ENCODE measurements around the gene PML.

GRCh38 chr15:73988445-73988969, 6.0 kb upstream of the PML start:
- no peak for TF ChIP-seq EZH2 (IDR thresholded peaks at IDR 0.05; ENCODE audit: low read length)
- TF ChIP-seq, protein P1, sequence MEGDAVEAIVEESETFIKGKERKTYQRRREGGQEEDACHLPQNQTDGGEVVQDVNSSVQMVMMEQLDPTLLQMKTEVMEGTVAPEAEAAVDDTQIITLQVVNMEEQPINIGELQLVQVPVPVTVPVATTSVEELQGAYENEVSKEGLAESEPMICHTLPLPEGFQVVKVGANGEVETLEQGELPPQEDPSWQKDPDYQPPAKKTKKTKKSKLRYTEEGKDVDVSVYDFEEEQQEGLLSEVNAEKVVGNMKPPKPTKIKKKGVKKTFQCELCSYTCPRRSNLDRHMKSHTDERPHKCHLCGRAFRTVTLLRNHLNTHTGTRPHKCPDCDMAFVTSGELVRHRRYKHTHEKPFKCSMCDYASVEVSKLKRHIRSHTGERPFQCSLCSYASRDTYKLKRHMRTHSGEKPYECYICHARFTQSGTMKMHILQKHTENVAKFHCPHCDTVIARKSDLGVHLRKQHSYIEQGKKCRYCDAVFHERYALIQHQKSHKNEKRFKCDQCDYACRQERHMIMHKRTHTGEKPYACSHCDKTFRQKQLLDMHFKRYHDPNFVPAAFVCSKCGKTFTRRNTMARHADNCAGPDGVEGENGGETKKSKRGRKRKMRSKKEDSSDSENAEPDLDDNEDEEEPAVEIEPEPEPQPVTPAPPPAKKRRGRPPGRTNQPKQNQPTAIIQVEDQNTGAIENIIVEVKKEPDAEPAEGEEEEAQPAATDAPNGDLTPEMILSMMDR (optimal IDR thresholded peaks at IDR 0.05 in 1 of 3, IDR thresholded peaks at IDR 0.05 in 1 of 3, conservative IDR thresholded peaks at IDR 0.05 in 1 of 3; ENCODE audit: extremely low read depth in 1 of 3, insufficient read depth in 2 of 3, low read length in 3 of 3) = no peak

All from keratinocyte (primary cell).